PC-3 (cell line): ENCODE measurements around the gene PM20D2. TPM values are rescaled to one million over a fixed set of nuclear protein-coding genes. Genes with fewer than 3 reads are reported as not detected.

Experiments used
- ATAC-seq: fragments of 200-7000 bp; cut with Tn5 transposase; 2 replicates; pipeline ENCODE4 v1.9.1; 2020; ENCODE audit warnings: mild to moderate bottlenecking, moderate library complexity
- BruUV-seq: library from RNA; stranded (reverse); fragments of 400-500 nt; replicated peaks from 2 replicates; lab custom pipeline; 2021; lab: Mats Ljungman, UMichigan
- CTCF ChIA-PET: fragments of 300-600 bp; sonication (Branson Sonifier 250); formaldehyde crosslinking; loops from one replicate; lab custom pipeline; 2022; ENCODE audit warnings: antibody characterized with exemption; lab: Charles Lee
- POLR2A ChIA-PET: fragments of 300-600 bp; sonication (Branson Sonifier 250); formaldehyde crosslinking; loops from one replicate; lab custom pipeline; 2022; ENCODE audit warnings: antibody characterized with exemption; ENCODE audit not compliant: unreplicated experiment; lab: Charles Lee
- DNase-seq: peaks from one replicate; pipeline ENCODE4 v3.0.0-alpha.2; 2015
- H2AFZ ChIP-seq: fragments of 300-600 bp; sonication (generic); 2 replicates; pipeline ENCODE4 v1.6.0; 2016; ENCODE audit warnings: antibody characterized with exemption, low read length
- H3F3A ChIP-seq: fragments of 300-600 bp; sonication (generic); one replicate; pipeline ENCODE4 v1.6.0; 2017; ENCODE audit warnings: antibody characterized with exemption, low read length, control low read depth, mild to moderate bottlenecking; ENCODE audit not compliant: unreplicated experiment
- H3K27ac ChIP-seq: fragments of 300-600 bp; sonication (generic); 2 replicates; pipeline ENCODE4 v1.5.1; 2016; ENCODE audit warnings: mild to moderate bottlenecking, low read length
- H3K27me3 ChIP-seq: fragments of 300-600 bp; sonication (generic); 2 replicates; pipeline ENCODE4 v1.6.1; 2016; ENCODE audit warnings: low read length, mixed read lengths
- H3K36me3 ChIP-seq: fragments of 300-600 bp; sonication (generic); 2 replicates; pipeline ENCODE4 v1.6.1; 2016; ENCODE audit warnings: low read depth, mixed run types, low read length, mixed read lengths
- H3K4me1 ChIP-seq: fragments of 300-600 bp; sonication (generic); 2 replicates; pipeline ENCODE4 v1.5.1; 2016; ENCODE audit warnings: low read length; ENCODE audit not compliant: insufficient read depth
- H3K4me2 ChIP-seq: fragments of 300-600 bp; sonication (generic); 2 replicates; pipeline ENCODE4 v1.6.0; 2016; ENCODE audit warnings: low read length
- H3K4me3 ChIP-seq: fragments of 300-600 bp; sonication (generic); 2 replicates; pipeline ENCODE4 v1.5.1; 2016; ENCODE audit warnings: mild to moderate bottlenecking, low read length, mixed read lengths
- H3K79me2 ChIP-seq: fragments of 300-600 bp; sonication (generic); 2 replicates; pipeline ENCODE4 v1.6.1; 2017; ENCODE audit warnings: low read length, mixed read lengths
- H3K9ac ChIP-seq: fragments of 300-600 bp; sonication (generic); 2 replicates; pipeline ENCODE4 v1.6.0; 2016; ENCODE audit warnings: mild to moderate bottlenecking, low read length
- H3K9me2 ChIP-seq: fragments of 300-600 bp; sonication (generic); replicated peaks from 2 replicates; pipeline ENCODE4 v1.6.1; 2016; ENCODE audit warnings: mixed run types, low read length, mixed read lengths
- H3K9me3 ChIP-seq: fragments of 300-600 bp; sonication (generic); 2 replicates; pipeline ENCODE4 v1.6.1; 2016; ENCODE audit warnings: low read length, mixed read lengths
- H4K20me1 ChIP-seq: fragments of 300-600 bp; sonication (generic); 2 replicates; pipeline ENCODE4 v1.6.1; 2016; ENCODE audit warnings: low read length, mixed read lengths
- CTCF ChIP-seq: fragments of 300-600 bp; sonication (generic); conservative IDR thresholded peaks from 2 replicates; pipeline ENCODE4 v1.5.1; 2017; ENCODE audit warnings: antibody characterized with exemption, low read depth, mild to moderate bottlenecking, low read length
- EZH2 ChIP-seq: fragments of 300-600 bp; sonication (generic); IDR thresholded peaks from one replicate; pipeline ENCODE4 v1.6.1; 2017; ENCODE audit warnings: antibody characterized with exemption, mild to moderate bottlenecking, low read length; ENCODE audit not compliant: unreplicated experiment
- EZH2phosphoT487 ChIP-seq: fragments of 300-600 bp; sonication (generic); IDR thresholded peaks from 2 replicates; pipeline ENCODE4 v1.6.1; 2018; ENCODE audit warnings: mild to moderate bottlenecking, antibody characterized with exemption, low read length, borderline replicate concordance
- intact Hi-C: fragments of 100-400 bp; cut with micrococcal nuclease; formaldehyde crosslinking; loops from 2 replicates; pipeline ENCODE4 v1.9.0; 2023
- total RNA-seq: library from RNA; depleted of rRNA; stranded (reverse); fragments of >200 nt; gene quantifications from 2 replicates; pipeline ENCODE4 v1.2.3, GENCODE V29; 2014

The PM20D2 gene
- total RNA-seq, 1 experiment from 2014 or later, result 17.3 TPM

- intact Hi-C loops, result no loop called here
- ATAC-seq (no peak), DNase-seq (no peak)
- no peak overlapping the region for H3K4me3 ChIP-seq
- H4K20me1 ChIP-seq, result no peaks in the 10 kb centered on the region
- TF ChIP-seq CTCF, result no peak
- no peak for TF ChIP-seq EZH2
- no peak for TF ChIP-seq EZH2phosphoT487
- H3F3A ChIP-seq, result no peaks in the 10 kb centered on the region
- no TSS peak for BruUV-seq
- H3K9me2 ChIP-seq, result no peaks in the 10 kb centered on the region
- ChIA-PET CTCF (no interaction called here), POLR2A (no interaction called here)
- H3K4me1 ChIP-seq, result no peaks in the 10 kb centered on the region
- H3K9ac ChIP-seq, result no peak overlapping the region
- H2AFZ ChIP-seq, result no peak overlapping the region
- H3K27me3 ChIP-seq, result no peaks in the 10 kb centered on the region
- H3K4me2 ChIP-seq, result no peak overlapping the region
- no peaks in the 10 kb centered on the region for H3K36me3 ChIP-seq
- H3K79me2 ChIP-seq, result no peaks in the 10 kb centered on the region
- H3K9me3 ChIP-seq, result no peaks in the 10 kb centered on the region
- no peak overlapping the region for H3K27ac ChIP-seq
Observed at GRCh38 chr6:89110284-89110683, 35.6 kb upstream of the PM20D2 start.

- H2AFZ ChIP-seq, result no peak overlapping the region
- no peaks in the 10 kb centered on the region for H3K9me2 ChIP-seq
- no peaks in the 10 kb centered on the region for H3F3A ChIP-seq
- 0 out of 2 replicates have a peak, but pooled peaks cover 1% of the 10 kb centered on the region for H3K4me1 ChIP-seq
- no TSS peak for BruUV-seq
- H3K4me3 ChIP-seq, result no peak overlapping the region
- no peak overlapping the region for H3K4me2 ChIP-seq
- no peaks in the 10 kb centered on the region for H3K36me3 ChIP-seq
- DNase-seq (no peak), ATAC-seq (no peak)
- ChIA-PET POLR2A (no interaction called here), CTCF (no interaction called here)
- H3K27me3 ChIP-seq, result no peaks in the 10 kb centered on the region
- no peak overlapping the region for H3K9ac ChIP-seq
- TF ChIP-seq CTCF, result no peak
- TF ChIP-seq EZH2phosphoT487, result no peak
- TF ChIP-seq EZH2, result no peak
- intact Hi-C loops, result no loop called here
- no peaks in the 10 kb centered on the region for H3K79me2 ChIP-seq
- H3K9me3 ChIP-seq, result no peaks in the 10 kb centered on the region
- H3K27ac ChIP-seq, result no peak overlapping the region
- no peaks in the 10 kb centered on the region for H4K20me1 ChIP-seq
Observed at GRCh38 chr6:89111933-89112332, 33.9 kb upstream of the PM20D2 start.

- Histone ChIP-seq H3K9ac (no peak overlapping the region), H3K27ac (no peak overlapping the region), H3K79me2 (no peaks in the 10 kb centered on the region), H3F3A (no peaks in the 10 kb centered on the region), H3K4me1 (peaks cover 9% of the 10 kb centered on the region; the same call in 1 of the 2 replicates), H3K9me2 (no peaks in the 10 kb centered on the region), H3K27me3 (no peaks in the 10 kb centered on the region), H4K20me1 (no peaks in the 10 kb centered on the region), H3K9me3 (no peaks in the 10 kb centered on the region), H3K4me3 (peak overlapping the region; percentile 70), H3K4me2 (peak overlapping the region; percentile 89), H3K36me3 (no peaks in the 10 kb centered on the region), H2AFZ (peak overlapping the region; percentile 84)
- intact Hi-C loops, result no loop called here
- TF ChIP-seq CTCF (no peak), EZH2phosphoT487 (no peak), EZH2 (no peak)
- POLR2A ChIA-PET, result no interaction called here
- BruUV-seq, result no TSS peak
- DNase-seq (no peak), ATAC-seq (no peak)
- CTCF ChIA-PET, result no interaction called here
Observed at GRCh38 chr6:89116702-89117101, 29.2 kb upstream of the PM20D2 start.
